Muscle of leg (tissue), 11 donors: ENCODE data around the gene REEP3. TPM values are rescaled to one million over a fixed set of nuclear protein-coding genes. Genes with fewer than 3 reads are reported as not detected.
A peak's percentile ranks its signal among the peaks of the same experiment; 100 is the strongest.

ENCODE experiments used
- DNase-seq: peaks from one replicate; pipeline ENCODE4 v3.0.0; 2013
- H3K27ac ChIP-seq: one replicate; pipeline ENCODE4 v1.5.1; 2013; ENCODE audit warnings: mild to moderate bottlenecking, low read length, control low read depth
- H3K27me3 ChIP-seq: one replicate; pipeline ENCODE4 v1.6.1; 2013; ENCODE audit warnings: low read length; ENCODE audit not compliant: control insufficient read depth, insufficient read depth
- H3K36me3 ChIP-seq: one replicate; pipeline ENCODE4 v1.6.1; 2013; ENCODE audit warnings: low read length; ENCODE audit not compliant: control insufficient read depth, insufficient read depth
- H3K4me1 ChIP-seq: one replicate; pipeline ENCODE4 v1.6.1; 2013; ENCODE audit warnings: low read length; ENCODE audit not compliant: control insufficient read depth, insufficient read depth
- H3K4me3 ChIP-seq: one replicate; pipeline ENCODE4 v1.5.1; 2013; ENCODE audit warnings: low read length, control low read depth
- H3K9me3 ChIP-seq: replicated peaks from 2 replicates; pipeline ENCODE4 v1.6.1; 2013; ENCODE audit warnings: low read depth, low read length; ENCODE audit not compliant: control insufficient read depth
- WGBS: methylation state at CpG from one replicate; pipeline ENCODE4 v1.1.5; 2013; ENCODE audit warnings: missing lambda C conversion rate; ENCODE audit not compliant: insufficient coverage; 5-methylcytosine and 5-hydroxymethylcytosine counted together
- polyA plus RNA-seq, 8 donors: library from polyadenylated mRNA; unstranded; fragments of 120-200 nt; gene quantifications; one replicate each; pipeline versions ENCODE4 v1.2.1 to v1.2.3, GENCODE V29; 2013; ENCODE audit warnings: inconsistent platforms in 1 of 8, low replicate concordance in 1 of 8; ENCODE audit not compliant: insufficient read length in 8 of 8, insufficient read depth in 1 of 8
- total RNA-seq: library from RNA; stranded (reverse); fragments of 120-200 nt; gene quantifications from one replicate; pipeline ENCODE4 v1.2.4, GENCODE V29; 2013

REEP3 gene
- total and polyA plus RNA-seq, 9 donors: 14.1 to 22.1 (median 15.3) TPM

DNA sequence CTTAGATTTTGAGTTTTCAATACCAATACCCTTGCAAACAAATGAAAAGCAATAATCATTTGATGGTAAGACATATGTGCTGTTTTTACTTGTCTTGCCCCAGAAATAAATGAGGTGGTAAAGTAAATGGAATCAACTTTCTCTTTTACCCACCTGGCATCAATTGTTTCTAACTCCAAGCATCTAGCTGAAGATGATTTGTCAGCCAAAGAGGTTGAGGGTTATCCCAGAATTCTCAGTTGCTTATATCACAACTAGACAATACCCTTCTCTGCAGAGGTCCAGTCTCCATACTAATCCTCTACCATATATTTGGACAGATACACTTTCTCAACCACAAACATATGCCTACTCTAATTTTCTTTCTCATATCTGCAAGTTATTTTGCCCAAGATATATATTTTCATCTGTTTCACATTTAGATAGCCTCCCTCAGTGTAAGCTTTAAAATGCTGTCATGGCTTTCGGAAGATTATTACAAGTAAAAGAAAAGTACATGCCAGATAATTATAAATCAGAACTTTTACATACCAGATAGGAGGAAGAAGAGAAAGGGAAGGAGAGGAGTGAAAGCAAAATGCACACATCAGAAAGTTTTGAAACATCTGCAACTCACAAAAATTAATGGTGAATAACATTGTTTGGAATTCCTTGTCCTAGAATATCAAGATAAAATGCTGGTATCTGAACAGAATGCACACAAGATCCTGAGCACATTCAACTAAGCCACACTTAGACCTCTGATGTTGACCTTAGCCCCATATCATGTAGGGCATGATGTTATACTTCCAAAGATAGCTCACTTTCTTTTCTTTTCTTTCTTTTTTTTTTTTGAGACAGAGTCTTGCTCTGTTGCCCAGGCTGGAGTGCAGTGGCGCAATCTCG, 146.6 kb downstream of the REEP3 start:
- H3K27ac ChIP-seq: no peak overlapping the region
- peaks cover 19% of the 10 kb centered on the region for H3K4me1 ChIP-seq
- H3K27me3 ChIP-seq: no peaks in the 10 kb centered on the region
- no peaks in the 10 kb centered on the region for H3K9me3 ChIP-seq
- no peaks in the 10 kb centered on the region for H3K36me3 ChIP-seq
- WGBS: 100% methylated on average over 2 of the region's 3 CpGs
- DNase-seq: no peak
- no peak overlapping the region for H3K4me3 ChIP-seq

DNA sequence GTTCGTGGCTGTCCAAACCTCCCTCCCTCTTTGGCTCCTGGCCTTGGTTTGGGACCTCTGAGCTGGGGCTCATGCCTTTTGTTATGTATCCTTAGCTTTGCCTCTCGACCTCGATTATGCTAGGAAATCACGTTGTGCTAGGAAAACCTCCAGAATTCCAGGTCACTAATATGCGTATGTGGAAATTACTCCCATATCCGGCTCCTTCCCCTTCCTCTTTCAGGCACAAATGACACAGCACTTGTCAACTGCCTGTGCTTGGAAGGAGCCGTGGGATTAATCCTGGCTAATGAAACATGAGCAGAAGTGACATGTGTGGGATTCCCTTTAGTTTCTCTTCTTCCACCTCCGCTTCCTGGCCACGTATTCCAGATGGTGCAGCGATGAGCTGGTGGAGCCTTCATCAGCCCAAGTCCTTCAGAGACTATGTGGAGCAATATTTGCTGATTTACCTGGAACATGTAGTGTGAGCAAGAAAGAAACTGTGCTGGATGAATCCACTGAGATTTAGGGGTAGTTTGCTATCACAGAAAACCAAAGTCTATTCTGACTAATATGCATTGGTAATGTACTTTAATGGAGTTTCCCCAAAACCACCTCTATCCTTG, 149.2 kb downstream of the REEP3 start:
- no peaks in the 10 kb centered on the region for H3K27me3 ChIP-seq
- peak; percentile 78 for DNase-seq
- H3K4me1 ChIP-seq: peaks cover 22% of the 10 kb centered on the region
- 27% methylated on average over 3 of the region's 10 CpGs for whole genome bisulfite sequencing
- H3K36me3 ChIP-seq: no peaks in the 10 kb centered on the region
- H3K27ac ChIP-seq: peak overlapping the region; percentile 74
- H3K9me3 ChIP-seq: no peaks in the 10 kb centered on the region
- no peak overlapping the region for H3K4me3 ChIP-seq

DNA sequence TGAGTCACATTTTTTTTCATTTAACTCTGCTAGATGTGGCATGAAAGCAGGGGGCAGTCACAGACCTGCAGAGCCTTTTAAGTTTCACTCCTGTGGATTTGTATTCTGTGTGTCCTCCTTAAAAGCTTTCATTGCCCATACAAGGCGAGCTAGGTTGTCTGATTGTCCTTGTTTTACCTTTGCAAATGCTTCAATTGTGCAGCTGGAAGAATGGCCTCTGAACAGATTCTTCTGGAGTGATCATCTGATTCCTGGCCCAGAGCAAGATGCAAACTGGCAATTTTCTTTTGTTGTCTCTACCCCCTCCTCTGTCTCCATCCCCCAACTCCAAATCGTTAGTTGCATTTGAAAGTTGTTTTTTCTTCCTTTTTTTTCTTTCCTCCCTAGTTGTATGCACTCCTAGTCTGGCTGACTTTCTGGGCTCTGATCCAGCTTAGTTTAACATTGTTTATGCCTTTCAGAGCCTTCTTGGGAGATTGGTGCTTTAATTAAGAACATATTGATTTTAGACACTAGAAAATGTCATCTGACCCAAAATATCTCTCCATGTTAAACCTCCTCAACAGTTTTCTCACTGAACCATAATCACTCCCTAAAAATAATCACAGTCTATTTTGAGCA, 150.2 kb downstream of the REEP3 start:
- WGBS: no CpG with 5 or more reads among the region's 2 CpGs
- H3K36me3 ChIP-seq: no peaks in the 10 kb centered on the region
- H3K9me3 ChIP-seq: no peaks in the 10 kb centered on the region
- peaks cover 22% of the 10 kb centered on the region for H3K4me1 ChIP-seq
- no peak overlapping the region for H3K4me3 ChIP-seq
- no peaks in the 10 kb centered on the region for H3K27me3 ChIP-seq
- H3K27ac ChIP-seq: peak overlapping the region; percentile 25
- peak; percentile 83 for DNase-seq

DNA sequence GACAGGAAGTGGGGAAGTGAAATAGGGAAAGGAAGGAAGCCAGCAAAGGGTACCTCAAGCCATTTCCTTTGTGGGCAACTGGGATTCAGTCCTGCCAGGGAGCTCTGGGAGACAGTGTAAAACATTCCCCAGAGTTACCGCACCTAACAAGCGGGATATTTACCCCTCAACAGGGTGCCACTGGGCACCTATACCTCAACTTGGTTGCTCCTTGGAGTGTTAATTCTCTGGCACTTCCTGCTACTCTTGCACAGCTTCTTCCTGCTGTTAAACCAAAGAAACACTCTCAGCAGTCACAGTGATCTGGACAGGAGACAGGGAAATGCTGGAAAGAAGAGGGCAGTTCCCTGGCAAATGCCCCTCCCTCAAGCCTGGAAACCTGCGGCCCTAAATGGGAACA, 151.3 kb downstream of the REEP3 start:
- Histone ChIP-seq H3K9me3 (no peaks in the 10 kb centered on the region), H3K4me1 (peaks cover 22% of the 10 kb centered on the region), H3K36me3 (no peaks in the 10 kb centered on the region), H3K27me3 (no peaks in the 10 kb centered on the region), H3K4me3 (no peak overlapping the region), H3K27ac (peak overlapping the region; percentile 42)
- WGBS: 63% methylated on average over 2 of the region's 3 CpGs
- no peak for DNase-seq

DNA sequence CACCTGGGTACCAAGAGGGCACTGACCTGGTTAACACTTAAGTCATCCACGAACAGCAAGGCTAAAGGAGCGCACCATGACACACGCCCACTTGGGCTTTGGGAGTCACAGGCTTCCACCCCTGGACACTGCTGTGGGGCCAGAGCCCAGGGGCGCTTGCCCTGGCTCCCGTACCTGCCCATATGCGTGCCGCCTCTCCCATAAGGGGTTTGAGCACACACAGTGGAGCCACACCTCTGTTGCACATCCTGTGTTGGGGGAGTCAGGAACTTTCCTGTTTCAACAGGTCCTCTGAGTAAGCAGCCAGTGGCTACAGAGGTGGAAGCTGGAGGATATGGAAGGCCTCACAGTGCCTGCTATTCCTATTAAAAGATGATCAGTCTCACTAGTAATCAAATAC, 152.0 kb downstream of the REEP3 start:
- H3K27ac ChIP-seq: no peak overlapping the region
- H3K36me3 ChIP-seq: no peaks in the 10 kb centered on the region
- no peaks in the 10 kb centered on the region for H3K9me3 ChIP-seq
- no peak for DNase-seq
- H3K4me1 ChIP-seq: peaks cover 22% of the 10 kb centered on the region
- H3K4me3 ChIP-seq: no peak overlapping the region
- no peaks in the 10 kb centered on the region for H3K27me3 ChIP-seq
- 62% methylated on average over 7 of the region's 7 CpGs for WGBS

DNA sequence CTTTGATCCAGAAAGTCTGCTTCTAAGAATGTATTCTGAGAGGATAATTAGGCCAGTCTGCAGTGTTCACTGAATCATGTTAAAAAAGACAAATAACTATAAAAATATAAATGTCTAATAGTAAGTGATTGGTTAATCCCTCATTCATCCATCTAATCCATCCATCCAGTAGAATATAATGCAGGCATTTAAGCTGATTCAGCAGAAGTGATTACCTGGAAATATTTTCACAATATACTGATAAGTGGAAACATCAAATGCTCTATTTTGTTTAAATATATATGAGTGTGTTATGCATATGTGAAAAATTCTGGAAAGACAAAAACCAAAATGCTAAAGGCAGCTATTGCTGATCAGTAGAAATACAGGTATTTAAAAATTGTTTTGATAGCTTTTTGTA, 152.6 kb downstream of the REEP3 start:
- H3K27me3 ChIP-seq: no peaks in the 10 kb centered on the region

More for the DNA sequence above, 152.6 kb downstream of the REEP3 start:
- DNase-seq: no peak
- Histone ChIP-seq H3K36me3 (no peaks in the 10 kb centered on the region), H3K4me1 (peaks cover 22% of the 10 kb centered on the region), H3K9me3 (no peaks in the 10 kb centered on the region), H3K4me3 (no peak overlapping the region), H3K27ac (no peak overlapping the region)

Other genes starting within 250 kb of the REEP3 start
- gene JMJD1C, start 55.4 kb upstream of the REEP3 start, total RNA-seq: 104 TPM
- 10 to 100 TPM; 55.5 to 87.7 (median 72.9) TPM for gene JMJD1C, start 55.4 kb upstream of the REEP3 start, polyA plus RNA-seq